Neural cell (in vitro differentiated cells): ENCODE measurements around the gene RPS6KC1. TPM values are rescaled to one million over a fixed set of nuclear protein-coding genes. Genes with fewer than 3 reads are reported as not detected.
"Not testable (repeated sequence)": the region's sequence is repeated elsewhere in the genome, so short reads cannot be mapped to it uniquely, and the experiment has no call there.

Experiments used
- H2AFZ ChIP-seq: fragments of 200-600, 300-800 bp; sonication (generic), shearing (Covaris generic); 2 replicates; pipeline ENCODE4 v1.6.0; 2014; ENCODE audit warnings: low read depth, mild to moderate bottlenecking, antibody characterized with exemption, low read length, moderate library complexity
- H3F3A ChIP-seq: fragments of 200-600 bp; shearing (Covaris generic); 2 replicates; pipeline ENCODE4 v1.6.1; 2016; ENCODE audit warnings: mild to moderate bottlenecking, moderate library complexity, mixed read lengths, antibody characterized with exemption, low read length; ENCODE audit not compliant: insufficient read depth, poor library complexity, severe bottlenecking
- H3K27ac ChIP-seq: fragments of 200-600, 300-800 bp; sonication (generic), shearing (Covaris generic); 2 replicates; pipeline ENCODE4 v1.5.1; 2014; ENCODE audit warnings: mild to moderate bottlenecking, low read length, moderate library complexity
- H3K27me3 ChIP-seq: fragments of 300-800, 200-600 bp; sonication (generic), shearing (Covaris generic); 2 replicates; pipeline ENCODE4 v1.6.0; 2014; ENCODE audit warnings: mild to moderate bottlenecking, low read depth, low read length, moderate library complexity; ENCODE audit not compliant: insufficient read depth
- H3K36me3 ChIP-seq: fragments of 300-800, 200-600 bp; sonication (generic), shearing (Covaris generic); 2 replicates; pipeline ENCODE4 v1.5.1; 2014; ENCODE audit warnings: mild to moderate bottlenecking, antibody characterized with exemption, low read length, moderate library complexity; ENCODE audit not compliant: insufficient read depth
- H3K4me2 ChIP-seq: fragments of 300-800, 200-600 bp; sonication (generic), shearing (Covaris generic); 2 replicates; pipeline ENCODE4 v1.6.0; 2014; ENCODE audit warnings: mild to moderate bottlenecking, low read length
- H3K4me3 ChIP-seq: fragments of 300-800, 200-600 bp; sonication (generic), shearing (Covaris generic); 2 replicates; pipeline ENCODE4 v1.5.1; 2014; ENCODE audit warnings: mild to moderate bottlenecking, low read length, moderate library complexity
- H3K79me2 ChIP-seq: fragments of 200-600 bp; shearing (Covaris generic); replicated peaks from 2 replicates; pipeline ENCODE4 v1.6.0; 2014; ENCODE audit warnings: mild to moderate bottlenecking, low read length, moderate library complexity; ENCODE audit not compliant: insufficient read depth
- H3K9ac ChIP-seq: fragments of 300-800, 200-600 bp; sonication (generic), shearing (Covaris generic); 2 replicates; pipeline ENCODE4 v1.6.1; 2016; ENCODE audit warnings: mild to moderate bottlenecking, low read length, mixed read lengths
- H3K9me2 ChIP-seq: fragments of 200-600 bp; shearing (Covaris generic); 2 replicates; pipeline ENCODE4 v1.6.1; 2016; ENCODE audit warnings: mild to moderate bottlenecking, low read length, mixed read lengths; ENCODE audit not compliant: insufficient read depth
- H3K9me3 ChIP-seq: fragments of 200-600, 300-800 bp; sonication (generic), shearing (Covaris generic); 2 replicates; pipeline ENCODE4 v1.6.1; 2016; ENCODE audit warnings: mild to moderate bottlenecking, mixed run types, low read length, moderate library complexity, mixed read lengths
- H4K20me1 ChIP-seq: fragments of 200-600 bp; shearing (Covaris generic); 2 replicates; pipeline ENCODE4 v1.6.1; 2016; ENCODE audit warnings: mild to moderate bottlenecking, mixed run types; ENCODE audit not compliant: insufficient read depth
- CTCF ChIP-seq: fragments of 450-650 bp; IDR thresholded peaks from 2 replicates; pipeline ENCODE4 v1.5.1; 2014; ENCODE audit warnings: antibody characterized with exemption, mild to moderate bottlenecking, moderate library complexity; ENCODE audit not compliant: poor library complexity, severe bottlenecking
- EP300 ChIP-seq: fragments of 450-650 bp; conservative IDR thresholded peaks from 2 replicates; pipeline ENCODE4 v1.6.1; 2014; ENCODE audit warnings: antibody characterized with exemption, mild to moderate bottlenecking, moderate library complexity; ENCODE audit not compliant: poor library complexity, severe bottlenecking
- EZH2 ChIP-seq: fragments of 200-600, 300-800 bp; shearing (Covaris generic), sonication (generic); IDR thresholded peaks from 2 replicates; pipeline ENCODE4 v1.6.1; 2014; ENCODE audit warnings: antibody characterized with exemption, low read length, borderline replicate concordance, mild to moderate bottlenecking; ENCODE audit not compliant: insufficient read depth, poor library complexity, severe bottlenecking
- MXI1 ChIP-seq: fragments of 450-650 bp; conservative IDR thresholded peaks from 2 replicates; pipeline ENCODE4 v1.6.1; 2014; ENCODE audit warnings: antibody characterized with exemption, mild to moderate bottlenecking; ENCODE audit not compliant: poor library complexity, severe bottlenecking
- POLR2AphosphoS5 ChIP-seq: IDR thresholded peaks from 2 replicates; pipeline ENCODE4 v1.6.1; 2012
- RAD21 ChIP-seq: fragments of 450-650 bp; conservative IDR thresholded peaks from 2 replicates; pipeline ENCODE4 v1.6.1; 2014; ENCODE audit warnings: antibody characterized with exemption, mild to moderate bottlenecking, moderate library complexity
- REST ChIP-seq: IDR thresholded peaks from 2 replicates; pipeline ENCODE4 v1.6.1; 2012; ENCODE audit warnings: borderline replicate concordance
- SMC3 ChIP-seq: fragments of 450-650 bp; conservative IDR thresholded peaks from 2 replicates; pipeline ENCODE4 v1.6.1; 2014; ENCODE audit warnings: antibody characterized with exemption, mild to moderate bottlenecking, moderate library complexity; ENCODE audit not compliant: poor library complexity
- TAF1 ChIP-seq: IDR thresholded peaks from 2 replicates; pipeline ENCODE4 v1.6.1; 2012; ENCODE audit warnings: low read depth
- polyA plus RNA-seq: library from polyadenylated mRNA; depleted of rRNA; stranded (reverse); fragments of >200 nt; gene quantifications from 2 replicates; pipeline ENCODE4 v1.2.3, GENCODE V29; 2014

RPS6KC1 gene
- polyA plus RNA-seq, 1 donor from 2014 or later: 28.1 TPM

GRCh38 chr1:213099682-213100399 is 48.8 kb downstream of the RPS6KC1 start:
- no peaks in the 10 kb centered on the region for H3K9me3 ChIP-seq
- no peak overlapping the region for H3K9ac ChIP-seq
- no peaks in the 10 kb centered on the region for H3K36me3 ChIP-seq
- no peaks in the 10 kb centered on the region for H3F3A ChIP-seq
- H3K27ac ChIP-seq: no peak overlapping the region
- no peak overlapping the region for H3K4me3 ChIP-seq
- H2AFZ ChIP-seq: no peak overlapping the region
- H3K27me3 ChIP-seq: no peaks in the 10 kb centered on the region
- H3K9me2 ChIP-seq: no peaks in the 10 kb centered on the region
- H3K4me2 ChIP-seq: no peak overlapping the region
- no peaks in the 10 kb centered on the region for H3K79me2 ChIP-seq
- TF ChIP-seq TAF1 (no peak), RAD21 (no peak), EZH2 (no peak), EP300 (no peak), CTCF (no peak), POLR2AphosphoS5 (no peak), MXI1 (no peak), REST (no peak), SMC3 (no peak)
- no peaks in the 10 kb centered on the region for H4K20me1 ChIP-seq

GRCh38 chr1:213100565-213100964 is 49.5 kb downstream of the RPS6KC1 start:
- H3K36me3 ChIP-seq, H3F3A ChIP-seq, H2AFZ ChIP-seq, H3K4me2 ChIP-seq, H4K20me1 ChIP-seq, H3K27me3 ChIP-seq, H3K79me2 ChIP-seq, H3K27ac ChIP-seq, H3K9ac ChIP-seq, H3K4me3 ChIP-seq, H3K9me3 ChIP-seq, H3K9me2 ChIP-seq: not testable (repeated sequence)
